Measurements from ENCODE around the gene SESN2. TPM values are rescaled to one million over a fixed set of nuclear protein-coding genes. Genes with fewer than 3 reads are reported as not detected.
"Not testable (repeated sequence)": the region's sequence is repeated elsewhere in the genome, so short reads cannot be mapped to it uniquely, and the experiment has no call there.

SESN2 gene
- total RNA-seq, 1 donor from 2014 or later: 14.1 TPM

GRCh38 chr1:28309702-28310101 is 50.4 kb downstream of the SESN2 start:
- intact Hi-C loops (cut with micrococcal nuclease): no loop called here
- no peak for DNase-seq
- Mint-ChIP-seq H3K4me3 (no peak overlapping the region), H3K27ac (no peak overlapping the region), H3K4me1 (no peaks in the 10 kb centered on the region), H3K9me3 (no peaks in the 10 kb centered on the region), H3K27me3 (no peaks in the 10 kb centered on the region), H3K36me3 (ENCODE audit: low read depth) (no peaks in the 10 kb centered on the region)

GRCh38 chr1:28313702-28314546 is 54.6 kb downstream of the SESN2 start:
- H3K4me1 Mint-ChIP-seq: no peaks in the 10 kb centered on the region
- no peak overlapping the region for H3K27ac Mint-ChIP-seq
- H3K4me3 Mint-ChIP-seq: no peak overlapping the region
- intact Hi-C loops (cut with micrococcal nuclease): no loop called here
- no peaks in the 10 kb centered on the region for H3K27me3 Mint-ChIP-seq
- no peak for DNase-seq
- H3K9me3 Mint-ChIP-seq: no peaks in the 10 kb centered on the region
- no peaks in the 10 kb centered on the region for H3K36me3 Mint-ChIP-seq (ENCODE audit: low read depth)

GRCh38 chr1:28314547-28314941 is 55.2 kb downstream of the SESN2 start:
- H3K4me1 Mint-ChIP-seq: no peaks in the 10 kb centered on the region
- no peaks in the 10 kb centered on the region for H3K27me3 Mint-ChIP-seq
- no peaks in the 10 kb centered on the region for H3K9me3 Mint-ChIP-seq
- no peak for DNase-seq
- no peaks in the 10 kb centered on the region for H3K36me3 Mint-ChIP-seq (ENCODE audit: low read depth)
- intact Hi-C loops (cut with micrococcal nuclease): no loop called here
- H3K4me3 Mint-ChIP-seq: no peak overlapping the region
- H3K27ac Mint-ChIP-seq: no peak overlapping the region

- no peak for DNase-seq
- H3K27me3 Mint-ChIP-seq: peaks cover 3% of the 10 kb centered on the region
- no peaks in the 10 kb centered on the region for H3K9me3 Mint-ChIP-seq
- no peak overlapping the region for H3K27ac Mint-ChIP-seq
- intact Hi-C loops (cut with micrococcal nuclease): no loop called here
- H3K36me3 Mint-ChIP-seq (ENCODE audit: low read depth): no peaks in the 10 kb centered on the region
- no peak overlapping the region for H3K4me3 Mint-ChIP-seq
- no peaks in the 10 kb centered on the region for H3K4me1 Mint-ChIP-seq
These were observed 57.7 kb downstream of the SESN2 start for GRCh38 chr1:28317014-28317413.

- H3K36me3 Mint-ChIP-seq (ENCODE audit: low read depth): no peaks in the 10 kb centered on the region
- no peak overlapping the region for H3K27ac Mint-ChIP-seq
- peaks cover 3% of the 10 kb centered on the region for H3K27me3 Mint-ChIP-seq
- no peaks in the 10 kb centered on the region for H3K9me3 Mint-ChIP-seq
- no peak for DNase-seq
- intact Hi-C loops (cut with micrococcal nuclease): no loop called here
- no peak overlapping the region for H3K4me3 Mint-ChIP-seq
- peaks cover 3% of the 10 kb centered on the region for H3K4me1 Mint-ChIP-seq
These were observed 62.9 kb downstream of the SESN2 start for GRCh38 chr1:28322194-28322593.

- Mint-ChIP-seq H3K36me3 (ENCODE audit: low read depth) (peaks cover 2% of the 10 kb centered on the region), H3K27ac (no peak overlapping the region), H3K4me3 (no peak overlapping the region), H3K9me3 (peaks cover 3% of the 10 kb centered on the region), H3K27me3 (peaks cover 3% of the 10 kb centered on the region), H3K4me1 (peaks cover 11% of the 10 kb centered on the region)
- no peak for DNase-seq
- intact Hi-C loops (cut with micrococcal nuclease): no loop called here
These were observed 64.4 kb downstream of the SESN2 start for GRCh38 chr1:28323720-28324119.

GRCh38 chr1:28326515-28326914 is 67.2 kb downstream of the SESN2 start:
- intact Hi-C loops (cut with micrococcal nuclease): no loop called here

GRCh38 chr1:28326984-28327383 is 67.7 kb downstream of the SESN2 start:
- Mint-ChIP-seq H3K4me1 (peaks cover 26% of the 10 kb centered on the region), H3K27me3 (peaks cover 2% of the 10 kb centered on the region), H3K27ac (peak overlapping the region; percentile 59), H3K36me3 (ENCODE audit: low read depth) (peaks cover 18% of the 10 kb centered on the region), H3K4me3 (no peak overlapping the region), H3K9me3 (peaks cover 4% of the 10 kb centered on the region)
- no peak for DNase-seq
- intact Hi-C loops (cut with micrococcal nuclease): no loop called here

More at GRCh38 chr1:28326515-28326914, 67.2 kb downstream of the SESN2 start:
- Mint-ChIP-seq H3K4me3 (no peak overlapping the region), H3K4me1 (peaks cover 24% of the 10 kb centered on the region), H3K36me3 (ENCODE audit: low read depth) (peaks cover 15% of the 10 kb centered on the region), H3K27me3 (peaks cover 3% of the 10 kb centered on the region), H3K27ac (no peak overlapping the region), H3K9me3 (peaks cover 4% of the 10 kb centered on the region)
- no peak for DNase-seq

- DNase-seq; H3K27me3 Mint-ChIP-seq; intact Hi-C loops (cut with micrococcal nuclease); H3K9me3 Mint-ChIP-seq: not testable (repeated sequence)
- peak overlapping the region; percentile 96 for H3K4me3 Mint-ChIP-seq
- peaks cover 22% of the 10 kb centered on the region for H3K36me3 Mint-ChIP-seq (ENCODE audit: low read depth)
- peak overlapping the region; percentile 59 for H3K27ac Mint-ChIP-seq
- peaks cover 27% of the 10 kb centered on the region for H3K4me1 Mint-ChIP-seq
These were observed 68.1 kb downstream of the SESN2 start for GRCh38 chr1:28327431-28327830.

GRCh38 chr1:28328228-28328648 is 68.9 kb downstream of the SESN2 start:
- H3K27me3 Mint-ChIP-seq: peaks cover 2% of the 10 kb centered on the region
- peak overlapping the region; percentile 96 for H3K4me3 Mint-ChIP-seq
- intact Hi-C loops (cut with micrococcal nuclease): loop anchor here (2.0 kb wide), 2 partner anchors 41 to 69 kb away; partner anchors contain the start of genes PHACTR4 and SESN2
- H3K27ac Mint-ChIP-seq: peak overlapping the region; percentile 98
- peaks cover 4% of the 10 kb centered on the region for H3K9me3 Mint-ChIP-seq
- DNase-seq: no peak
- peaks cover 30% of the 10 kb centered on the region for H3K36me3 Mint-ChIP-seq (ENCODE audit: low read depth)
- H3K4me1 Mint-ChIP-seq: peaks cover 33% of the 10 kb centered on the region

GRCh38 chr1:28329395-28330153 is 70.3 kb downstream of the SESN2 start:
- no peak for DNase-seq
- peaks cover 33% of the 10 kb centered on the region for H3K4me1 Mint-ChIP-seq
- intact Hi-C loops (cut with micrococcal nuclease): loop anchor here (1.0 to 2.0 kb wide), 3 partner anchors 39 to 81 kb away; partner anchors contain the start of genes PHACTR4 and SESN2
- peak overlapping the region; percentile 98 for H3K27ac Mint-ChIP-seq
- peak overlapping the region; percentile 96 for H3K4me3 Mint-ChIP-seq
- H3K9me3 Mint-ChIP-seq: peaks cover 4% of the 10 kb centered on the region
- peaks cover 2% of the 10 kb centered on the region for H3K27me3 Mint-ChIP-seq
- H3K36me3 Mint-ChIP-seq (ENCODE audit: low read depth): peaks cover 35% of the 10 kb centered on the region
